GM15510 (cell line): ENCODE measurements around the gene MSX2.

Source experiments
- POLR2A ChIP-seq: IDR thresholded peaks from 3 replicates; pipeline ENCODE4 v1.6.1; 2011; ENCODE audit warnings: borderline replicate concordance; ENCODE audit not compliant: insufficient read length; ENCODE audit errors: extremely low read depth

Gene MSX2

GRCh38 chr5:174724484-174725260 is at the start of gene MSX2:
Gene MSX2, plus strand, starts transcription at chr5:174724582. Its CDS starts 78 bp downstream, at chr5:174724660.
- TF ChIP-seq POLR2A = no peak

GRCh38 chr5:174675110-174675509 is 49.3 kb upstream of the MSX2 start:
- no peak for TF ChIP-seq POLR2A

- TF ChIP-seq POLR2A = no peak
Measured at GRCh38 chr5:174675916-174676315, 48.5 kb upstream of the MSX2 start.

GRCh38 chr5:174678107-174678506 is 46.3 kb upstream of the MSX2 start:
- TF ChIP-seq POLR2A = no peak

- no peak for TF ChIP-seq POLR2A
Measured at GRCh38 chr5:174680901-174681565, 43.3 kb upstream of the MSX2 start.

- TF ChIP-seq POLR2A = no peak
Measured at GRCh38 chr5:174687503-174687902, 36.9 kb upstream of the MSX2 start.

- no peak for TF ChIP-seq POLR2A
Measured at GRCh38 chr5:174688441-174689354, 35.7 kb upstream of the MSX2 start.

- TF ChIP-seq POLR2A = no peak
Measured at GRCh38 chr5:174690271-174690670, 34.1 kb upstream of the MSX2 start.

GRCh38 chr5:174692381-174692780 is 32.0 kb upstream of the MSX2 start:
- no peak for TF ChIP-seq POLR2A

GRCh38 chr5:174692982-174693422 is 31.4 kb upstream of the MSX2 start:
- no peak for TF ChIP-seq POLR2A

- no peak for TF ChIP-seq POLR2A
Measured at GRCh38 chr5:174693697-174694385, 30.5 kb upstream of the MSX2 start.

GRCh38 chr5:174694611-174695010 is 29.8 kb upstream of the MSX2 start:
- no peak for TF ChIP-seq POLR2A

- TF ChIP-seq POLR2A = no peak
Measured at GRCh38 chr5:174698156-174698555, 26.2 kb upstream of the MSX2 start.

- TF ChIP-seq POLR2A = no peak
Measured at GRCh38 chr5:174699131-174699530, 25.3 kb upstream of the MSX2 start.
